Calu3 (cell line): ENCODE results near the gene DENND5A. TPM values are rescaled to one million over a fixed set of nuclear protein-coding genes. Genes with fewer than 3 reads are reported as not detected.
A peak's percentile ranks its signal among the peaks of the same experiment; 100 is the strongest.

Experiments used
- BruUV-seq: library from RNA; stranded (reverse); fragments of 400-500 nt; replicated peaks from 2 replicates; lab custom pipeline; 2021; lab: Mats Ljungman, UMichigan
- CTCF ChIA-PET: fragments of 300-600 bp; sonication (Branson Sonifier 250); formaldehyde crosslinking; loops from one replicate; lab custom pipeline; 2022; ENCODE audit warnings: antibody characterized with exemption; lab: Charles Lee
- DNase-seq: peaks from one replicate; pipeline ENCODE4 v3.0.0; 2022
- H3K27ac Mint-ChIP-seq: one replicate; pipeline ENCODE4 v1.8.0; 2022; ENCODE audit warnings: mixed read lengths; ENCODE audit not compliant: unreplicated experiment
- H3K27me3 Mint-ChIP-seq: one replicate; pipeline ENCODE4 v1.8.0; 2022; ENCODE audit warnings: mixed read lengths; ENCODE audit not compliant: unreplicated experiment
- H3K36me3 Mint-ChIP-seq: one replicate; pipeline ENCODE4 v1.8.0; 2022; ENCODE audit warnings: mild to moderate bottlenecking, moderate library complexity, mixed read lengths; ENCODE audit not compliant: insufficient read depth, unreplicated experiment
- H3K4me1 Mint-ChIP-seq: one replicate; pipeline ENCODE4 v1.8.0; 2022; ENCODE audit warnings: mild to moderate bottlenecking, low read depth, mixed read lengths; ENCODE audit not compliant: unreplicated experiment
- H3K4me3 Mint-ChIP-seq: one replicate; pipeline ENCODE4 v1.8.0; 2022; ENCODE audit warnings: mild to moderate bottlenecking, low read depth, moderate library complexity, mixed read lengths; ENCODE audit not compliant: unreplicated experiment
- H3K9me3 Mint-ChIP-seq: one replicate; pipeline ENCODE4 v1.8.0; 2022; ENCODE audit warnings: low read depth, mixed read lengths; ENCODE audit not compliant: unreplicated experiment
- intact Hi-C: fragments of 100-400 bp; cut with micrococcal nuclease; formaldehyde crosslinking; loops from one replicate; pipeline ENCODE4 v1.10.0; 2022; ENCODE audit not compliant: unreplicated experiment
- total RNA-seq: library from RNA; stranded (reverse); gene quantifications from 2 replicates; pipeline ENCODE4 v1.2.3, GENCODE V29; 2022
- TF ChIP-seq, protein P1 (sequence below): fragments of 200-600 bp; IDR thresholded peaks from one replicate; pipeline ENCODE4 v1.8.0; 2022; ENCODE audit warnings: antibody characterized with exemption; ENCODE audit not compliant: unreplicated experiment

Gene DENND5A
- total RNA-seq, 1 experiment from 2014 or later, result 40.0 TPM

GRCh38 chr11:9267680-9268079, 2.5 kb upstream of the DENND5A start:
- DNase-seq, result no peak
- H3K27ac Mint-ChIP-seq, result no peak overlapping the region
- CTCF ChIA-PET, result no interaction called here
- no peaks in the 10 kb centered on the region for H3K9me3 Mint-ChIP-seq
- no peaks in the 10 kb centered on the region for H3K4me1 Mint-ChIP-seq
- no TSS peak for BruUV-seq
- intact Hi-C loops, result no loop called here
- TF ChIP-seq, protein P1, sequence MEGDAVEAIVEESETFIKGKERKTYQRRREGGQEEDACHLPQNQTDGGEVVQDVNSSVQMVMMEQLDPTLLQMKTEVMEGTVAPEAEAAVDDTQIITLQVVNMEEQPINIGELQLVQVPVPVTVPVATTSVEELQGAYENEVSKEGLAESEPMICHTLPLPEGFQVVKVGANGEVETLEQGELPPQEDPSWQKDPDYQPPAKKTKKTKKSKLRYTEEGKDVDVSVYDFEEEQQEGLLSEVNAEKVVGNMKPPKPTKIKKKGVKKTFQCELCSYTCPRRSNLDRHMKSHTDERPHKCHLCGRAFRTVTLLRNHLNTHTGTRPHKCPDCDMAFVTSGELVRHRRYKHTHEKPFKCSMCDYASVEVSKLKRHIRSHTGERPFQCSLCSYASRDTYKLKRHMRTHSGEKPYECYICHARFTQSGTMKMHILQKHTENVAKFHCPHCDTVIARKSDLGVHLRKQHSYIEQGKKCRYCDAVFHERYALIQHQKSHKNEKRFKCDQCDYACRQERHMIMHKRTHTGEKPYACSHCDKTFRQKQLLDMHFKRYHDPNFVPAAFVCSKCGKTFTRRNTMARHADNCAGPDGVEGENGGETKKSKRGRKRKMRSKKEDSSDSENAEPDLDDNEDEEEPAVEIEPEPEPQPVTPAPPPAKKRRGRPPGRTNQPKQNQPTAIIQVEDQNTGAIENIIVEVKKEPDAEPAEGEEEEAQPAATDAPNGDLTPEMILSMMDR, result no peak
- H3K27me3 Mint-ChIP-seq, result no peaks in the 10 kb centered on the region
- H3K4me3 Mint-ChIP-seq, result no peak overlapping the region
- peaks cover 24% of the 10 kb centered on the region for H3K36me3 Mint-ChIP-seq

DNA sequence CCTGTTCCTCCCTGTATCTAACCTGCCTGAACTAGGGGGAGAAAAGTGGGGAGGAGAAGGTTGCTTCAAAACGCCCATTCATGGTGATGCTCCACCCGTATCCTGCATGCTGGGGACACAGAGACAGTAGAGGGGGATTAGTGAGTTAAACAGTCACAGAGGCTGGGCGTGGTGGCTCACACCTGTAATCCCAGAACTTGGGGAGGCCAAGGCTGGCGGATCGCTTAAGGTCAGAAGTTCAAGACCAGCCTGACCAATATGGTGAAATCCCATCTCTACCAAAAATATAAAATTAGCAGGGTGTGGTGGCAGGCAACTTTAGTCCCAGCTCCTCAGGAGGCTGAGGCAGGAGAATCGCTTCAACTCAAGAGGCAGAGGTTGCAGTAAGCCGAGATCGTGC, 1.8 kb upstream of the DENND5A start:
- intact Hi-C loops, result no loop called here

DNA sequence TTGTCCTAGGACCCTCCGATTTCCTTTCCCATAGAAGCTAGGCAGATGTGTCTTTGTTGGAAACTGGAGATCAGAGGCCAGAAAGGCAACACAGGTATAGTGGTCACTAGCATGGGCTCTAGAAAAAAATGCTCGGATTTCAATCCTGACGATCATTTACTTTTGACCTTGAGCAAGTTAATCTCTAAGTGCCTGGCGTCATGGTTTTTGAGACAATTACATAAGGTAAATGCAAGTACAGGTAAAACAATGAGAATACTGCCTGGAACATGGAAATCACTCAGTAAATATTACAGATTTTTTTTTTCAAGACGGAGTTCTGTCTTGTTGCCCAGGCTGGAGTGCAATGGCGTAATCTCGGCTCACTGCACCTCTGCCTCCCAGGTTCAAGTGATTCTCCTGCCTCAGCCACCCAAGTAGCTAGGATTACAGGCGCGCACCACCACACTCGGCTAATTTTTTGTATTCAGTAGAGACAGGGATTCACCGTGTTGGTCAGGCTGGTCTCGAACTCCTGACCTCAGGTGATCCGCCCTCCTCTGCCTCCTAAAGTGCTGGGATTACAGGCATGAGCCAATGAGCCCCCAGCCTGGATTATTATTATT, 1.1 kb upstream of the DENND5A start:
- CTCF ChIA-PET, result interaction anchor here (0.6 kb wide), 1 partner anchor 9 kb away, joined by 3 read pairs; no protein-coding TSS in a partner anchor

More for the DNA sequence above, 1.8 kb upstream of the DENND5A start:
- no peaks in the 10 kb centered on the region for H3K9me3 Mint-ChIP-seq
- TF ChIP-seq, protein P1, result no peak
- DNase-seq, result no peak
- H3K4me1 Mint-ChIP-seq, result peaks cover 2% of the 10 kb centered on the region
- CTCF ChIA-PET, result no interaction called here
- H3K4me3 Mint-ChIP-seq, result no peak overlapping the region
- no peak overlapping the region for H3K27ac Mint-ChIP-seq
- no peaks in the 10 kb centered on the region for H3K27me3 Mint-ChIP-seq
- no TSS peak for BruUV-seq
- H3K36me3 Mint-ChIP-seq, result peaks cover 24% of the 10 kb centered on the region

DNA sequence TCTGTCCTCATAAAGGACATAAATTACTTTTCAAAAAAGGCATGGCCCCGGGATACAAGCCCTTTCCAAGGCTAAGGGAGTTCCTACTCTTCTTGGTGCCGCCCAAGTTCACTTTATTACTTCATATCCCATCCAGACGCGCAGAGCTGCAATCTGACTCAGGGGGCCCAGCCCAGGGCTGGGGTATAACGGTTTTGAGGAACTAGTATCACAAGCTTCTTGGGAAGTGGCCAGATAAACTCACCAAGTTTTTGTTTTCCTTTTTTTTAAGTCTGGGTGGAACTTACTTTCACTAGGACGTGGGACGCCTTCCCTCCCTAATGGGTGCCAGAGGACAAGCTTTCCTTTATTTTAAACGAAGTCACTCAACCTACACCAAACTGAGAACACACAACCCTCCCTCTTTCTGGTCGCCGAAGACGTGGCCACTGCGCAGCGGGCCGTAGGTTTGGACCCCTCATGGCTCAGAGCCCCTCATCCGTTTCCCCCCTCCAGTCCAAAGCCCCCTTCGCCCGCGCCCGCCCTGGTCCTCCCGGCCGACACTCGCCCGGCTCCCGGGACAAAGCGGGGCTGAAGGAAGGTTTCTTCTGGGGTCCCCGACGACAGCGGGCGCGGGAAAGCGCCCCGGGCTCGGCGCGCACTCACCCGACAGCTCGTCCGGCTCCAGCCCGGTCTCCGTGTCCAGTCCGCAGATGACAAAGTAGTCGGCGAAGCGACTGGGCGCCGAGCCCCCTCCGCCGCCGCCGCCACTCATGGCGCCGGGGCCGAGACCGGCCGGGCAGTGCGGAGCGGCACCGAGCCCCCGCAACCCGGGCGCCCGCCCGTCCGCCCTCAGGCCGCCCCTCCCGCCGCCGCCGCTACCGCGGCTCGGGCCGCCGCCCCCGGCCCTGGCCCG, 587 bp downstream of the DENND5A start:
- CTCF ChIA-PET, result no interaction called here
- H3K4me3 Mint-ChIP-seq, result peak overlapping the region; percentile 88
- TF ChIP-seq, protein P1, result no peak

More for the DNA sequence above, 1.1 kb upstream of the DENND5A start:
- Mint-ChIP-seq H3K4me3 (peak overlapping the region; percentile 88), H3K27ac (peak overlapping the region; percentile 88), H3K4me1 (peaks cover 9% of the 10 kb centered on the region), H3K36me3 (peaks cover 24% of the 10 kb centered on the region), H3K9me3 (no peaks in the 10 kb centered on the region), H3K27me3 (no peaks in the 10 kb centered on the region)
- intact Hi-C loops, result no loop called here
- TF ChIP-seq, protein P1, result no peak
- BruUV-seq, result TSS peak; percentile 92
- DNase-seq, result no peak

More for the DNA sequence above, 587 bp downstream of the DENND5A start:
- BruUV-seq, result no TSS peak
- Mint-ChIP-seq H3K9me3 (no peaks in the 10 kb centered on the region), H3K27me3 (no peaks in the 10 kb centered on the region), H3K4me1 (peaks cover 21% of the 10 kb centered on the region), H3K36me3 (peaks cover 24% of the 10 kb centered on the region), H3K27ac (peak overlapping the region; percentile 85)
- DNase-seq, result peak; percentile 16
- intact Hi-C loops, result no loop called here
